Colon (tissue), 2 donors: ENCODE measurements around the gene HIBCH.
A peak's percentile ranks its signal among the peaks of the same experiment; 100 is the strongest.
"Not testable (repeated sequence)": the region's sequence is repeated elsewhere in the genome, so short reads cannot be mapped to it uniquely, and the experiment has no call there.

Experiments used
- FAIRE-seq: peaks from 2 replicates; lab custom pipeline; 2012; peaks lifted over from hg19 to GRCh38; lab: Jason Lieb, UNC
- donor health status: control.
- donor health status: control.

HIBCH gene

DNA sequence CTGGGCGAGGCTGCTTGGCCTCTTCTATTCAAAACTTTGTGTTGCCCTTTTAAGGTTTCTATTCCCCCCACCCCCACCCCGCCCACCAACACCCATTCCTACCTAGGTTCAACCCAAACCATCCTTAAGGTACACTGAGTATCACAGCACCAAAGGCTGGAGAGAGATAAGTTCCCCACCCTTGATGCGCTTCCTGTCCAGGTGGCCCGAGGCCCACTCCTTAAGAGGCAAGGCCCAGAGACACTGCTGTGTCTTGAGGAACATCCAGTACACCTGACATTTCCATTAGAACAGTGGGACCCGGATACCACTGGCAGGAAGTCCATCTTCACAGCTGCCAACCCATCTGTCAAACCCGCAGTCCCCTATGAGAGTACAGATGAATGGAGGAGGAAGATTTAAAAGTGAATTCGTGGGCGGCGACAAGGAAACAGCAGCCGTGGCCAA, 23.5 kb upstream of the HIBCH start:
- no peak for FAIRE-seq

GRCh38 chr2:190342611-190343010, 23.0 kb upstream of the HIBCH start:
- FAIRE-seq = no peak

DNA sequence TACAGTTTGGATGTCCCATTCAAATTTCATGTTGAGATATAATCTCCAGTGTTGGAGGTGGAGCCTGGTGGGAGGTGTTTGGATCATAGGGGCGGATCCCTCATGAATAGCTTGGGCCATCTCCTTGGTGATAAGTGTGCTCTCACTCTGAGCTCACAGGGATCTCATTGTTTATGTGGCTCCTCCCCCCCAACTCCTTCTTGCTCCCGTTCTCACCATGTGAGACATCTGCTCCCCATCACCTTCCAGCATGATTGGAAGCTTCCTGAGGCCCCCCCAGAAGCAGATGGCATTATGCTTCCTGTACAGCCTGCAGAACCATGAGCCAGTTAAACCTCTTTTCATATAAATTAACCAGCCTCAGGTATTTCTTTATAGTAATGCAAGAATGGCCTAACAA, 20.7 kb upstream of the HIBCH start:
- no peak for FAIRE-seq

DNA sequence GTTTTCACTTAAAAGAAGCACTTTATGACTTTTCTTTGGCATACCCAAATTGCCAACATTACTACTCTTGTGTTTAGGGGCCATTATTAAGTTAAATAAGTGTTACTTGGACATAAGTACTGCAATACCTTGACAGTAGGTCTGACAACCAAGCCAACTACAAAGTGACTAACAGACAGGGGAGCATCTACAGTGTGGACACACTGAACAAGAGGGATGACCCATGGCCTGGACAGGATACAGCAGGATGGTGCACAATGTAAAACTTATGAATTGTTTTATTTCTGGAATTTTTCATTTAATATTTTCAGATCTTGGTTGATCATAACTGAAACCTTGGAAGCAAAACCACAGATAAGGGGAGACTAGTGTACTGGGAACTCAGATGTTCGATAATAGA, 19.8 kb upstream of the HIBCH start:
- FAIRE-seq = no peak

GRCh38 chr2:190338453-190338852, 18.8 kb upstream of the HIBCH start:
- no peak for FAIRE-seq

DNA sequence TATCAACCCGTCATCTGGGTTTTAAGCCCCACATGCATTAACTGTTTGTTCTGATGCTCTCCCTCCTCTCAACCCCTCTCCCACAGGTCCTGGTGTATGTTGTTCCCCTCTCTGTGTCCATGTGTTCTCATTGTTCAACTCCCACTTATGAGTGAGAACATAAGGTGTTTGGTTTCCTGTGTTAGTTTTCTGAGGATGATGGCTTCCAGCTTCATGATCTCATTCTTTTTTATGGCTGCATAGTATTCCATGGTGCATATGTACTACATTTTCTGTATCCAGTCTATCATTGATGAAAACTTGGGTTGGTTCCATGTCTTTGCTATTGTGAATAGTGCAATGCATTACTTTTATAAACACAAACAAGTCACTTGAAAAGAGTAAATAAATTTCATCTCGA, 16.8 kb upstream of the HIBCH start:
- no peak for FAIRE-seq

GRCh38 chr2:190335584-190335983, 16.0 kb upstream of the HIBCH start:
- FAIRE-seq = not testable (repeated sequence)

DNA sequence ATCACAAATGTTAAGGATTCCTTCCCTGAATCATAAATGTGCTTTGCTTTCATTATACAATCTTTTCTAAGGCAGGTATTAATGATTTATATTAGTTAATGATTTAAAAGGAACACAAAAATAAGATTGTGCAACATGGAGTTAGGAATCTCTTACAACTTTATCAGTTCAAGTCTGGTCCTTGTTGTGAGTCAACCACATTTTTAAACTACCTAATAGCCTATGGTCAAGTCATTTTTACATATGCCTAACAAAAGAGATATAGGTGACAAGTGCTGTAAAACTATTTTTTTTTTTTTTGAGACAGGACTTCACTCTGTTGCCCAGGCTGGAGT, 15.6 kb upstream of the HIBCH start:
- no peak for FAIRE-seq

DNA sequence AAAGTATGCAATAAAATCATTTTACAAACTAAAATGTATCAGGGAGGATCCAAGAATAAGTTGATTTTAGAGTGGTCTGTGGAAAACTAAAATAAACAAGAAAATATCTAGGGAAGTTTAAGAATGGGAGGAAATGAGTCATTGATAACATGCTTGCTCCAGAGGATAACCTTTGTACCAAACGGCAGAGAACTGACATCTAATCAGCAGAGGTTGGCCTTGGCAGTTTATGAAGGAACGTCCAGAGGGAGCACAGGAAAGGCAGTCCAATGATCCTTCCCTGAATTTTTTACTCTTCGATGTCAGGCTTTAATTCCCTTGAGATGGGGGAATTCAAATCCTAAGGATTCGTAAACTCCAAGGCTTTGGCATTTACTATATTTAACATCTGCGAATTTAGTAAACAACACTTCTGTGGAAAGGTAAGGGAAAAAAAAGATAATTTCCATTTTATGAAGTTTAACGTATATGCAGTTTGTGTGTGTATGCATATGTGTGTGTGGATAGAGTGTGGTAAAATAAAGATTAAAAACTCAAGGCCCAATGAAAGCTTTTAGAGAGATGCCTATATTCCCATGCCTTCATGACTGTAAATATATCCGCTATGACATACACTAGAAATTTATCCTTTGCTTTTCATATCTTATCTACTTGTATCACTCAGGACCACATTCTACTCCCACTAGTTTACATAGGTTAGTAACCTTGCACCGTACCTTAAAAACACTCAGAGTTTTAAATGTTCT, 15.0 kb upstream of the HIBCH start:
- no peak for FAIRE-seq

- FAIRE-seq = no peak
Observed at GRCh38 chr2:190333928-190334327, 14.3 kb upstream of the HIBCH start.

- FAIRE-seq = no peak
Observed at GRCh38 chr2:190333395-190333794, 13.8 kb upstream of the HIBCH start.

DNA sequence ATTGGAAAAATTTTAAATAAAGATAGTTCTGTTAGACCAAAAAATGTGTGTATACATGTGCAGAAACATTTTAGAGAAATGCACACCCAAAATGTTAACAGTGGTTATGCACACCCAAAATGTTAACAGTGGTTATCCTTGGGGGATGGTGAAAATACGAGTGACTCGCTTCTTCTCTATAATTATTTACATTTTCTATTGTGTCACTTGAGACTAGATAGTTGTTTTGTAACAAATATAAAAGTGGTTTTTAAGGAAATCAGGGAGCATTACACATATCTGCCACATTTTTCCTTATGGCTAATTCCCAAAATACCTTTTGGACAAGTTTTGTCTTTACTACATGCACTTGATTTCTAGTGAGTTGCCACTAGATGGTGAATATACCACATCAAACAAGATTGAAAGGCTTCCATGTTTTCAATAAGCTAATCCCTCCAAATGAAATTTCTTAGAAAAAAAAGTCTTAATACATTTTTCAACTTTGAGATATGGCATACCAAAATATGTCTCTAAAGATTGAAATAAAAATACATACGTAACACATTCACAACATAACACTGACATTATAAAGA, 9.0 kb upstream of the HIBCH start:
- peak; percentile 43 for FAIRE-seq

- FAIRE-seq = no peak
Observed at GRCh38 chr2:190327867-190328572, 8.4 kb upstream of the HIBCH start.

DNA sequence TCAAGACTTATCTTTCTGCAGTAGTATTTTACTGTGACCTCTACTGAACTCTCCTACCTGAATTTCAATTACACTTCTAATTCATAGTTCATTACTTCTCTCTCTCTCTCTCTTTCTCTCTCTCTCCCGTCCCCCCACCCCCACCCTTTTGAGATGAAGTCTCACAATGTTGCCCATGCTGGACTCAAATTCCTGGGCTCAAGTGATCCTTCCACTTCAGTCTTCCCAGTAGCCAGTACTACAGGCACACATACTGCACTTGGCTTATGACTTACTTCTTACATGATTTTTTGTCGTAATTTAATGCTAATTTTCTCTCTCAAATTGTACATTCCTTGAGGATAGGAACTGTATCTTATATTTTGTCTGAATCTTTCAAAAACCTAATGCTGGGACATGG, 6.0 kb upstream of the HIBCH start:
- no peak for FAIRE-seq

- FAIRE-seq = no peak
Observed at GRCh38 chr2:190323406-190323805, 3.8 kb upstream of the HIBCH start.

DNA sequence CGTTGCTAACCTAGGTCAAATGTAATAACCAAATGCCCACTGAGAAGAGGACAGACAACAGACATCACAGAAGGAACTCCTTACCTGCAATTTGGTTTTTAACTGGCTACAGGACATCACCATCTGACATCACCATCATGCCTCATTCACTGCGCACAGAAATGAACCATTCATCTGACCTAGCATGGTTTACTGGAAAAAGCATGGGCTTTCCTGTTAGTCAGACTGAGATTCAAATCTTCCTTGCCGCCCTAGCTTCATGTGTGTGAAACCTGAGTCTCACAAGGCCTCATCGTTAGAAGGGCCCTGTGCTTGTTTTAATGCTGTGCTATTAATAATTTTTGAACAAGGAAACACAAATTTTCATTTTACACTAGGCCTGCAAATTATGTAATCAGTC, 1.1 kb upstream of the HIBCH start:
- no peak for FAIRE-seq

- FAIRE-seq = no peak
Observed at GRCh38 chr2:190318931-190319554, 583 bp downstream of the HIBCH start.

DNA sequence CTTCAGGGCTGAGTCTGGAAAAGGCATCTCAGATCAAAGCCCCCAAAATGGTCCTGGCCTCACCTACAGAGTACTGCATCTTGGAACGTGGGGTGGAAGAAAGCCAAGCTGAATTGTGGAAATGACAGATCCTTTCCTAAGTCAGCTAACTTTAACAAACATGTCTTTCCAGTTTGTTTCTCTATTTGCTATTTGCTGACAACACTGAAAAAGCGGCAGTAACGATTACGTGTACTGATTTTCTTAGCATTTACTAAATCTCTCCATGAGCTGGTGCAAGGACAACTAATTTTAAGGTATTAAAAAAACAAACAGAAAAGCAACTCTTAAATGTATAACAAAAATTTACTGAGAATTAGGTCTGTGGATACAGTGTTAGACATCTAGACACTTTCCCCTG, 1.1 kb downstream of the HIBCH start:
- FAIRE-seq = no peak

DNA sequence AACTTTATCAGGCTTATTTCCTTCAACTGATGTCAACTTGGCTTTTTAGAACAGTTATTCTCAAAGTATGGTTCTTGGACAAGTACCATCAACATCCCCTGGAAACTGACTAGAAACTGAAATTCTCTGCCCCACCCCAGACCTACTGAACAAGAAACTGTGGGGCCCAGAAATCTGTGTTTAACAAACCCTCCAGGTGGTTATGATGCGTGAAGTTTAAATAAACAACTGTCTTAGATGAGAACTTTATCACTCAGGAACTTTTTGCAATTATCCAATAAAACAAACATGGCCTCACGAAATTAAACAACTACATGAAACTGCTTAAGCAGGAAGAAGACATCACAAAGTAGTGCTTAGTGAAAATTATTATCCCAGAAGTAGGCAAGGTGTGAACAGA, 4.4 kb downstream of the HIBCH start:
- FAIRE-seq = no peak

DNA sequence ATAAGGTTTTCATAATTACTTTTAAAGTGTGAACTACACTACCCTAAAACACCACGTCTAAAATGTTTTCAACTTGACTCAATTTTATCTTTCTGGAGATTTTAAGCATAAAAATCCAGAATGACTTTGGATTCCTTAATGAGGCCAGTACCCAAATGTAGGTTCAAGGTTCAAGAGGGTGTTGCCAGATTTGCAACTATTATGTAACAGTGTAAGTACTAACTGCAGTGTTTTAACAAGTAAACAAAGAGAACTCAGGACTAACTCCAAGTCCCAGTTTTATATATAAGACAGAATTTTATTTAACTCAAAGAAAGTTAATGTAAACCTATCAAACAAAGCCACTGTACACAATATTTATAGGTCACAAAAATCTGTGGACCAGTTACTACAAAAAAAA, 5.7 kb downstream of the HIBCH start:
- peak; percentile 69 for FAIRE-seq

GRCh38 chr2:190312635-190313025, 7.0 kb downstream of the HIBCH start:
- not testable (repeated sequence) for FAIRE-seq

GRCh38 chr2:190311893-190312634, 7.6 kb downstream of the HIBCH start:
- no peak for FAIRE-seq
